ENCODE results near the gene TUFM.

The TUFM gene

GRCh38 chr16:28863929-28864793, 18.0 kb upstream of the TUFM start:
- TF ChIP-seq, protein P1, sequence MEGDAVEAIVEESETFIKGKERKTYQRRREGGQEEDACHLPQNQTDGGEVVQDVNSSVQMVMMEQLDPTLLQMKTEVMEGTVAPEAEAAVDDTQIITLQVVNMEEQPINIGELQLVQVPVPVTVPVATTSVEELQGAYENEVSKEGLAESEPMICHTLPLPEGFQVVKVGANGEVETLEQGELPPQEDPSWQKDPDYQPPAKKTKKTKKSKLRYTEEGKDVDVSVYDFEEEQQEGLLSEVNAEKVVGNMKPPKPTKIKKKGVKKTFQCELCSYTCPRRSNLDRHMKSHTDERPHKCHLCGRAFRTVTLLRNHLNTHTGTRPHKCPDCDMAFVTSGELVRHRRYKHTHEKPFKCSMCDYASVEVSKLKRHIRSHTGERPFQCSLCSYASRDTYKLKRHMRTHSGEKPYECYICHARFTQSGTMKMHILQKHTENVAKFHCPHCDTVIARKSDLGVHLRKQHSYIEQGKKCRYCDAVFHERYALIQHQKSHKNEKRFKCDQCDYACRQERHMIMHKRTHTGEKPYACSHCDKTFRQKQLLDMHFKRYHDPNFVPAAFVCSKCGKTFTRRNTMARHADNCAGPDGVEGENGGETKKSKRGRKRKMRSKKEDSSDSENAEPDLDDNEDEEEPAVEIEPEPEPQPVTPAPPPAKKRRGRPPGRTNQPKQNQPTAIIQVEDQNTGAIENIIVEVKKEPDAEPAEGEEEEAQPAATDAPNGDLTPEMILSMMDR (IDR thresholded peaks at IDR 0.05), result no peak
- DNase-seq, result peak; percentile 35
- H3K27me3 Mint-ChIP-seq (ENCODE audit: low read depth, poor library complexity), result peaks cover 6% of the 10 kb centered on the region
- H3K4me1 Mint-ChIP-seq, result peaks cover 36% of the 10 kb centered on the region
- H3K4me3 Mint-ChIP-seq, result peak overlapping the region; percentile 97
- H3K27ac Mint-ChIP-seq, result peak overlapping the region; percentile 100
- H3K9me3 Mint-ChIP-seq, result no peaks in the 10 kb centered on the region
- H3K36me3 Mint-ChIP-seq (ENCODE audit: low read depth), result peaks cover 19% of the 10 kb centered on the region

GRCh38 chr16:28859326-28859725, 13.2 kb upstream of the TUFM start:
- DNase-seq, result no peak
- Mint-ChIP-seq H3K4me1 (peaks cover 10% of the 10 kb centered on the region), H3K9me3 (no peaks in the 10 kb centered on the region), H3K27me3 (ENCODE audit: low read depth, poor library complexity) (peaks cover 4% of the 10 kb centered on the region), H3K27ac (peak overlapping the region; percentile 36), H3K4me3 (no peak overlapping the region), H3K36me3 (ENCODE audit: low read depth) (peaks cover 4% of the 10 kb centered on the region)
- TF ChIP-seq, protein P1 (IDR thresholded peaks at IDR 0.05), result no peak

DNA sequence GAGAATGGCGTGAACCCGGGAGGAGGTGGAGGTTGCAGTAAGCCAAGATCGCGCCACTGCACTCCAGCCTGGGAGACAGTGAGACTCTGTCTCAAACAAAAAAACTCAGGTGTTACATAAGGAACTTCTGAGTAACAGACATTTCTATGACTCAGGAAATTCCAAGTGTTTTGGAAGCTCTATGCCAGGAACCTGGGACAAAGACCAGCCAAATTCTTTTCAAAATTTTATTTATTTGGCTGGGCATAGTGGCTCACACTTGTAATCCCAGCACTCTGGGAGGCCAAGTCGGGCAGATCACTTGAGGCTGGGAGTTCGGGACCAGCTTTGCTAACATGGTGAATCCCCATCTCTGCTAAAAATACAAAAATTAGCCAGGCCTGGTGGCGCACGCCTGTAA, 12.3 kb upstream of the TUFM start:
- H3K36me3 Mint-ChIP-seq (ENCODE audit: low read depth), result peaks cover 4% of the 10 kb centered on the region
- H3K9me3 Mint-ChIP-seq, result no peaks in the 10 kb centered on the region
- H3K4me1 Mint-ChIP-seq, result peaks cover 5% of the 10 kb centered on the region
- H3K27me3 Mint-ChIP-seq (ENCODE audit: low read depth, poor library complexity), result peaks cover 5% of the 10 kb centered on the region
- no peak overlapping the region for H3K4me3 Mint-ChIP-seq
- DNase-seq, result no peak
- no peak overlapping the region for H3K27ac Mint-ChIP-seq
- TF ChIP-seq, protein P1 (IDR thresholded peaks at IDR 0.05), result no peak

GRCh38 chr16:28846933-28847273, 755 bp upstream of the TUFM start:
- H3K36me3 Mint-ChIP-seq (ENCODE audit: low read depth), result peaks cover 20% of the 10 kb centered on the region
- H3K4me3 Mint-ChIP-seq, result peak overlapping the region; percentile 98
- H3K27ac Mint-ChIP-seq, result peak overlapping the region; percentile 85
- peaks cover 28% of the 10 kb centered on the region for H3K4me1 Mint-ChIP-seq
- peak; percentile 22 for DNase-seq
- no peaks in the 10 kb centered on the region for H3K27me3 Mint-ChIP-seq (ENCODE audit: low read depth, poor library complexity)
- TF ChIP-seq, protein P1 (IDR thresholded peaks at IDR 0.05), result no peak
- H3K9me3 Mint-ChIP-seq, result no peaks in the 10 kb centered on the region

GRCh38 chr16:28845761-28846079, 428 bp downstream of the TUFM start:
- H3K36me3 Mint-ChIP-seq (ENCODE audit: low read depth), result peaks cover 20% of the 10 kb centered on the region
- no peaks in the 10 kb centered on the region for H3K9me3 Mint-ChIP-seq
- TF ChIP-seq, protein P1 (IDR thresholded peaks at IDR 0.05), result no peak
- H3K4me1 Mint-ChIP-seq, result peaks cover 28% of the 10 kb centered on the region
- no peak for DNase-seq
- no peaks in the 10 kb centered on the region for H3K27me3 Mint-ChIP-seq (ENCODE audit: low read depth, poor library complexity)
- peak overlapping the region; percentile 98 for H3K4me3 Mint-ChIP-seq
- H3K27ac Mint-ChIP-seq, result peak overlapping the region; percentile 97

DNA sequence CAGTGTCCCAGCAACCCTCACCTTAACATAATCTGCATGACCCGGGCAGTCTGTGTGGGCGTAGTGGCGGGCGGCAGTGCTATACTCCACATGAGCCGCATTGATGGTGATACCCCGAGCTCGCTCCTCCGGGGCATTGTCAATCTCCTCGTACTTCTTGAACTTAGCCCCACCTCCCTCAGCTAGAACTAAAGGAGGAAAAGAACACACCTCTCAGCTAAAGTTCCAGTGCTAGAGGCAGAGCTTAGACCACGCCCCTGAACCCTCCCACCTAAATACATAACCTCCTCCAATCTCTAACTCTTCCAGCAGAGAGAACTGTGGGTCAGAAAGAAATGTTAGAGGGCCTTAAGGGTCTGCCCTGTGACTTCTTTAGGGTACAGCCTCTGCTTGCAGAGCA, 855 bp downstream of the TUFM start:
- DNase-seq, result no peak
- peak overlapping the region; percentile 97 for H3K27ac Mint-ChIP-seq
- no peaks in the 10 kb centered on the region for H3K27me3 Mint-ChIP-seq (ENCODE audit: low read depth, poor library complexity)
- TF ChIP-seq, protein P1 (IDR thresholded peaks at IDR 0.05), result no peak
- peak overlapping the region; percentile 98 for H3K4me3 Mint-ChIP-seq
- peaks cover 20% of the 10 kb centered on the region for H3K36me3 Mint-ChIP-seq (ENCODE audit: low read depth)
- H3K4me1 Mint-ChIP-seq, result peaks cover 28% of the 10 kb centered on the region
- H3K9me3 Mint-ChIP-seq, result no peaks in the 10 kb centered on the region
